IMR-90 (cell line): ENCODE measurements around the gene HPSE2. TPM values are rescaled to one million over a fixed set of nuclear protein-coding genes. Genes with fewer than 3 reads are reported as not detected.
A peak's percentile ranks its signal among the peaks of the same experiment; 100 is the strongest.

ENCODE experiments used
- ATAC-seq: fragments of 200-7000 bp; cut with Tn5 transposase; 2 replicates; pipeline ENCODE4 v1.9.1; 2020; ENCODE audit warnings: low read depth, mild to moderate bottlenecking, moderate library complexity
- BruUV-seq: library from RNA; stranded (reverse); fragments of 400-500 nt; replicated peaks from 2 replicates; lab custom pipeline; 2021; lab: Mats Ljungman, UMichigan
- CTCF ChIA-PET: fragments of 300-600 bp; formaldehyde crosslinking; extraction: SDS; loops from one replicate; lab custom pipeline; 2021; ENCODE audit warnings: antibody characterized with exemption; lab: Yijun Ruan, JAX
- POLR2A ChIA-PET: fragments of 300-600 bp; sonication (Branson Sonifier 250); formaldehyde crosslinking; loops from one replicate; lab custom pipeline; 2022; ENCODE audit warnings: antibody characterized with exemption; ENCODE audit not compliant: unreplicated experiment; lab: Charles Lee
- DNase-seq: peaks from one replicate; pipeline ENCODE4 v3.0.0; 2013
- H2AFZ ChIP-seq: replicated peaks from 2 replicates; pipeline ENCODE3; 2013; ENCODE audit warnings: low read length, mild to moderate bottlenecking; ENCODE audit not compliant: poor library complexity
- H2AK5ac ChIP-seq: 2 replicates; pipeline ENCODE4 v1.6.1; 2013; ENCODE audit warnings: low read depth, low read length, inconsistent platforms
- H2AK9ac ChIP-seq: replicated peaks from 2 replicates; pipeline ENCODE3; 2013; ENCODE audit warnings: mild to moderate bottlenecking, low read depth, low read length, moderate library complexity; ENCODE audit not compliant: poor library complexity
- H2BK120ac ChIP-seq: 2 replicates; pipeline ENCODE4 v1.6.1; 2013; ENCODE audit warnings: low read depth, low read length, inconsistent platforms
- H2BK15ac ChIP-seq: 3 replicates; pipeline ENCODE4 v1.6.1; 2013; ENCODE audit warnings: low read depth, low read length, inconsistent platforms
- H2BK20ac ChIP-seq: 2 replicates; pipeline ENCODE4 v1.6.1; 2013; ENCODE audit warnings: low read depth, mild to moderate bottlenecking, inconsistent platforms, low read length, moderate library complexity
- H2BK5ac ChIP-seq: 2 replicates; pipeline ENCODE4 v1.6.1; 2013; ENCODE audit warnings: mild to moderate bottlenecking, low read depth, low read length, inconsistent platforms; ENCODE audit not compliant: poor library complexity, severe bottlenecking
- H3K14ac ChIP-seq: replicated peaks from 2 replicates; pipeline ENCODE4 v1.6.1; 2013; ENCODE audit warnings: low read depth, low read length, inconsistent platforms
- H3K18ac ChIP-seq: 2 replicates; pipeline ENCODE4 v1.6.1; 2013; ENCODE audit warnings: low read depth, low read length, control low read depth
- H3K23ac ChIP-seq: 2 replicates; pipeline ENCODE4 v1.6.1; 2013; ENCODE audit warnings: low read depth, low read length, inconsistent platforms
- H3K27ac ChIP-seq: 2 replicates; pipeline ENCODE4 v1.5.1; 2013; ENCODE audit warnings: mild to moderate bottlenecking, control low read depth, low read length; ENCODE audit not compliant: insufficient read depth
- H3K27me3 ChIP-seq: 2 replicates; pipeline ENCODE4 v1.6.1; 2013; ENCODE audit warnings: low read length; ENCODE audit not compliant: control insufficient read depth, insufficient read depth
- H3K36me3 ChIP-seq: 2 replicates; pipeline ENCODE4 v1.6.1; 2013; ENCODE audit warnings: low read length, mixed read lengths; ENCODE audit not compliant: control insufficient read depth, insufficient read depth
- H3K4ac ChIP-seq: 2 replicates; pipeline ENCODE4 v1.6.1; 2013; ENCODE audit warnings: low read depth, low read length, inconsistent platforms
- H3K4me1 ChIP-seq: 2 replicates; pipeline ENCODE4 v1.6.1; 2013; ENCODE audit warnings: low read length, mixed read lengths; ENCODE audit not compliant: control insufficient read depth, insufficient read depth
- H3K4me2 ChIP-seq: 2 replicates; pipeline ENCODE4 v1.6.1; 2013; ENCODE audit warnings: low read depth, mild to moderate bottlenecking, control low read depth, low read length, moderate library complexity
- H3K4me3 ChIP-seq: 2 replicates; pipeline ENCODE4 v1.5.1; 2013; ENCODE audit warnings: low read depth, mild to moderate bottlenecking, control low read depth, low read length, moderate library complexity; ENCODE audit not compliant: insufficient read depth
- H3K56ac ChIP-seq: 2 replicates; pipeline ENCODE4 v1.6.1; 2013; ENCODE audit warnings: low read length, inconsistent platforms; ENCODE audit not compliant: insufficient read depth; ENCODE audit errors: extremely low read depth
- H3K79me1 ChIP-seq, 2 experiments: 2 replicates each; pipeline ENCODE4 v1.6.1; 2013; ENCODE audit warnings: low read length in 2 of 2, inconsistent platforms in 1 of 2, low read depth in 1 of 2
- H3K9ac ChIP-seq: 2 replicates; pipeline ENCODE4 v1.6.1; 2013; ENCODE audit warnings: low read depth, low read length, control low read depth
- H3K9me1 ChIP-seq: 2 replicates; pipeline ENCODE4 v1.6.1; 2013; ENCODE audit warnings: low read length, inconsistent platforms; ENCODE audit not compliant: insufficient read depth
- H3K9me3 ChIP-seq: 2 replicates; pipeline ENCODE4 v1.6.1; 2013; ENCODE audit warnings: low read length; ENCODE audit not compliant: control insufficient read depth, insufficient read depth
- H4K20me1 ChIP-seq: 2 replicates; pipeline ENCODE4 v1.6.1; 2013; ENCODE audit warnings: low read length, inconsistent platforms; ENCODE audit not compliant: insufficient read depth
- H4K5ac ChIP-seq: 2 replicates; pipeline ENCODE4 v1.6.1; 2013; ENCODE audit warnings: mild to moderate bottlenecking, low read depth, low read length, control low read depth
- H4K8ac ChIP-seq, 2 experiments: 2 replicates each; pipeline ENCODE4 v1.6.1; 2013; ENCODE audit warnings: low read depth in 2 of 2, low read length in 2 of 2, control low read depth in 1 of 2, inconsistent platforms in 1 of 2
- H4K91ac ChIP-seq: 2 replicates; pipeline ENCODE4 v1.6.1; 2013; ENCODE audit warnings: low read depth, low read length, inconsistent platforms; ENCODE audit not compliant: insufficient read depth
- BHLHE40 ChIP-seq: fragments of 150-350 bp; IDR thresholded peaks from 2 replicates; pipeline ENCODE4 v1.6.1; 2016; ENCODE audit warnings: mild to moderate bottlenecking, low read depth, low read length
- CEBPB ChIP-seq: IDR thresholded peaks from 2 replicates; pipeline ENCODE4 v1.6.1; 2012; ENCODE audit warnings: low read depth, low read length, improper control_type of control experiment
- CTCF ChIP-seq: conservative IDR thresholded peaks from 2 replicates; pipeline ENCODE4 v1.5.1; 2012; ENCODE audit warnings: mild to moderate bottlenecking, low read depth, low read length, improper control_type of control experiment
- ELK1 ChIP-seq: fragments of 150-350 bp; IDR thresholded peaks from 2 replicates; pipeline ENCODE4 v1.6.1; 2016; ENCODE audit warnings: low read depth, mild to moderate bottlenecking, low read length, moderate library complexity, borderline replicate concordance
- NFE2L2 ChIP-seq: fragments of 150-350 bp; IDR thresholded peaks from 2 replicates; pipeline ENCODE4 v1.6.1; 2016; ENCODE audit warnings: low read depth, mild to moderate bottlenecking, low read length
- POLR2A ChIP-seq: IDR thresholded peaks from 2 replicates; pipeline ENCODE4 v1.6.1; 2012; ENCODE audit warnings: mild to moderate bottlenecking, low read depth, low read length
- RAD21 ChIP-seq: IDR thresholded peaks from 2 replicates; pipeline ENCODE4 v1.6.1; 2012; ENCODE audit warnings: low read length, improper control_type of control experiment
- RFX5 ChIP-seq: IDR thresholded peaks from 2 replicates; pipeline ENCODE4 v1.8.0; 2012; ENCODE audit warnings: low read depth, mild to moderate bottlenecking, low read length, moderate library complexity
- SMC3 ChIP-seq: fragments of 150-350 bp; IDR thresholded peaks from 2 replicates; pipeline ENCODE4 v1.6.1; 2016; ENCODE audit warnings: low read depth, mild to moderate bottlenecking, antibody characterized with exemption, low read length, moderate library complexity
- USF2 ChIP-seq: fragments of 150-350 bp; IDR thresholded peaks from 2 replicates; pipeline ENCODE4 v1.6.1; 2017; ENCODE audit warnings: mild to moderate bottlenecking, antibody characterized with exemption, low read length, low read depth
- WGBS, 2 experiments: methylation state at CpG; one replicate each; pipeline versions ENCODE4 v1.1.5 to v1.1.7; 2013; ENCODE audit warnings: missing lambda C conversion rate in 2 of 2; ENCODE audit not compliant: insufficient read length in 1 of 2; ENCODE audit errors: extremely low coverage in 2 of 2; 5-methylcytosine and 5-hydroxymethylcytosine counted together
- dilution Hi-C: fragments of 300-500 bp; cut with HindIII; formaldehyde crosslinking; loops from one replicate; pipeline ENCODE4 v1.14.3; 2018; ENCODE audit warnings: low sequenced_read_pairs; ENCODE audit not compliant: unreplicated experiment
- in situ Hi-C: fragments of 300-500 bp; cut with MboI; formaldehyde crosslinking; loops from 3 replicates; pipeline ENCODE4 v1.14.3; 2019; ENCODE audit warnings: low sequenced_read_pairs, inconsistent platforms, mixed read lengths
- intact Hi-C: fragments of 100-400 bp; cut with micrococcal nuclease; formaldehyde crosslinking; loops from 2 replicates; pipeline ENCODE4 v1.10.0; 2022
- polyA plus RNA-seq, 3 experiments: library from polyadenylated mRNA; depleted of rRNA; stranded (reverse); fragments of >200 nt; gene quantifications; 2 replicates each; pipeline ENCODE4 v1.2.3, GENCODE V29; 2012; ENCODE audit warnings: low replicate concordance in 1 of 3
- total RNA-seq: library from RNA; depleted of rRNA; stranded (reverse); fragments of >200 nt; gene quantifications from 2 replicates; pipeline ENCODE4 v1.2.3, GENCODE V29; 2012

The HPSE2 gene
- total and polyA plus RNA-seq, 2 of the 4 experiments (the other 2 are of a cell fraction) = not detected

- no peak for TF ChIP-seq CTCF
- no peak for TF ChIP-seq RAD21
These were observed 1.4 kb downstream of the HPSE2 start (continued) for GRCh38 chr10:99234041-99234790.

- H2AFZ ChIP-seq = peak overlapping the region; percentile 92
- H3K4me3 ChIP-seq = no peak overlapping the region
- no peak overlapping the region for H4K8ac ChIP-seq
- POLR2A ChIA-PET = no interaction called here
- ATAC-seq (no peak; the same call in 1 of the 2 replicates), DNase-seq (no peak)
- BruUV-seq = no TSS peak
- intact Hi-C loops = no loop called here
- H4K20me1 ChIP-seq = no peaks in the 10 kb centered on the region
- WGBS, 2 experiments = 13% methylated on average over 10 of the region's 18 CpGs; no CpG with 5 or more reads in 1 of the 2 experiments
- H2BK120ac ChIP-seq = no peak overlapping the region
- peak overlapping the region; percentile 78 for H3K4me2 ChIP-seq
- no peak overlapping the region for H2BK20ac ChIP-seq
- no peak overlapping the region for H3K18ac ChIP-seq
- in situ Hi-C loops = no loop called here
- TF ChIP-seq CEBPB (no peak), USF2 (no peak), NFE2L2 (no peak), RFX5 (no peak), BHLHE40 (no peak), POLR2A (no peak), ELK1 (no peak), RAD21 (no peak), CTCF (no peak), SMC3 (no peak)
- H3K9me1 ChIP-seq = no peaks in the 10 kb centered on the region
- CTCF ChIA-PET = no interaction called here
- no peak overlapping the region for H2BK5ac ChIP-seq
- dilution Hi-C loops = no loop called here
- H2AK9ac ChIP-seq = no peak overlapping the region
- H3K9me3 ChIP-seq = no peaks in the 10 kb centered on the region
- H3K4ac ChIP-seq = no peak overlapping the region
- H3K27me3 ChIP-seq = peaks cover 61% of the 10 kb centered on the region
- no peaks in the 10 kb centered on the region for H3K79me1 ChIP-seq
- H3K4me1 ChIP-seq = no peaks in the 10 kb centered on the region; the same call in 1 of the 2 replicates
- H3K23ac ChIP-seq = no peak overlapping the region
- H3K9ac ChIP-seq = no peak overlapping the region
- no peak overlapping the region for H2AK5ac ChIP-seq
- no peak overlapping the region for H4K5ac ChIP-seq
- H2BK15ac ChIP-seq = no peak overlapping the region
- H3K14ac ChIP-seq = no peak overlapping the region
- H3K56ac ChIP-seq = no peak overlapping the region
- H4K91ac ChIP-seq = no peak overlapping the region
- H3K36me3 ChIP-seq = no peaks in the 10 kb centered on the region
- no peak overlapping the region for H3K27ac ChIP-seq
These were observed 2.0 kb downstream of the HPSE2 start for GRCh38 chr10:99233689-99234037.
